ENCODE measurements around the gene RIN1. TPM values are rescaled to one million over a fixed set of nuclear protein-coding genes. Genes with fewer than 3 reads are reported as not detected.

RIN1 gene
- polyA plus RNA-seq, 1 of the 3 experiments (the other 2 are of a cell fraction): 16.9 TPM

DNA sequence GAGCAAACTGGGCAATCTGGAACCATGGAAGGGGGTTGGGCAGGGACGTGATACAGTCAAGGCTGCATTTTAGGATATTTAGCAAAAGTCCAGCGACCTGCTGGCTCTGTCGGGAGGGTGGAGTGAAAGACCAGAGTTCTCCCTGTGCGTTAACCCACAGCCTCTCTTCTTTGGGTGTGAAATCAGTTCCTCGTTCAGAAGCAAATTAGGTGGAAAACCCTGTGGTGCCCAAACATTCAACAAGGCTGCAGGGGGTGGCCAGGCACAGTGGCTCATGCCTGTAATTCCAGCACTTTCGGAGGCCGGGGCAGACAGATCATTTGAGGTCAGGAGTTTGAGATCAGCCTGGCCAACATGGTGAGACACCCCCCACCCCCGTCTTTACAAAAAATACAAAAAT lies 38.6 kb downstream of the RIN1 start:
- Histone ChIP-seq H3K27ac (ENCODE audit: low read depth in 2 of 2, low read length in 1 of 2) (no peak overlapping the region), H3K9me2 (no peaks in the 10 kb centered on the region), H2AFZ (ENCODE audit: low read depth) (no peak overlapping the region), H3K27me3 (ENCODE audit: insufficient read depth) (no peaks in the 10 kb centered on the region), H3K4me2 (no peak overlapping the region), H3K9ac (no peak overlapping the region), H3K4me3 (ENCODE audit: low read depth in 2 of 2, low read length in 1 of 2) (no peak overlapping the region), H3F3A (replicated peaks; ENCODE audit: insufficient read depth) (no peaks in the 10 kb centered on the region), H4K20me1 (ENCODE audit: insufficient read depth) (no peaks in the 10 kb centered on the region), H3K4me1 (ENCODE audit: control insufficient read depth in 1 of 2, insufficient read depth in 2 of 2, low read depth in 1 of 2, low read length in 1 of 2) (peaks cover 0 to 4% of the 10 kb centered on the region in 2 experiments; a peak in 1 of 4 replicates), H3K9me3 (no peaks in the 10 kb centered on the region), H3K36me3 (replicated peaks in 1 of 2; ENCODE audit: control insufficient read depth in 1 of 2, insufficient read depth in 2 of 2, low read length in 1 of 2) (no peaks in the 10 kb centered on the region), H3K79me2 (ENCODE audit: insufficient read depth) (no peaks in the 10 kb centered on the region)
- POLR2A ChIA-PET: no interaction called here
- CTCF ChIA-PET: interaction anchor here (0.9 to 7.8 kb wide), 6 partner anchors 10 to 66 kb away, joined by 3 to 84 read pairs (median 4); partner anchors contain the start of gene RIN1
- TF ChIP-seq SIN3A (IDR thresholded peaks at IDR 0.05; ENCODE audit: borderline replicate concordance, low read depth, low read length) (no peak), MEF2A (IDR thresholded peaks at IDR 0.05; ENCODE audit: borderline replicate concordance, low read depth) (no peak), MAX (IDR thresholded peaks at IDR 0.05; ENCODE audit: low read depth) (no peak), IRF3 (IDR thresholded peaks at IDR 0.05; ENCODE audit: low read depth, low read length) (no peak), FOXJ3 (CRISPR knock-in tag; IDR thresholded peaks at IDR 0.05) (no peak), YY1 (IDR thresholded peaks at IDR 0.05; ENCODE audit: low read depth) (no peak), POLR2AphosphoS5 (IDR thresholded peaks at IDR 0.05; ENCODE audit: low read depth, low read length) (no peak), RCOR1 (IDR thresholded peaks at IDR 0.05; ENCODE audit: low read length) (no peak), SMC3 (IDR thresholded peaks at IDR 0.05; ENCODE audit: low read depth, low read length) (no peak), GATA2 (CRISPR knock-in tag; IDR thresholded peaks at IDR 0.05) (no peak), MXI1 (IDR thresholded peaks at IDR 0.05; ENCODE audit: low read depth, low read length) (no peak), TAF1 (IDR thresholded peaks at IDR 0.05; ENCODE audit: borderline replicate concordance, low read depth, low read length) (no peak), JUND (IDR thresholded peaks at IDR 0.05) (no peak), RAD21 (IDR thresholded peaks at IDR 0.05; ENCODE audit: low read length) (no peak), CHD2 (IDR thresholded peaks at IDR 0.05; ENCODE audit: low read length, partially characterized antibody) (no peak), GABPA (IDR thresholded peaks at IDR 0.05; ENCODE audit: low read depth) (no peak)
- TF ChIP-seq, protein P1, sequence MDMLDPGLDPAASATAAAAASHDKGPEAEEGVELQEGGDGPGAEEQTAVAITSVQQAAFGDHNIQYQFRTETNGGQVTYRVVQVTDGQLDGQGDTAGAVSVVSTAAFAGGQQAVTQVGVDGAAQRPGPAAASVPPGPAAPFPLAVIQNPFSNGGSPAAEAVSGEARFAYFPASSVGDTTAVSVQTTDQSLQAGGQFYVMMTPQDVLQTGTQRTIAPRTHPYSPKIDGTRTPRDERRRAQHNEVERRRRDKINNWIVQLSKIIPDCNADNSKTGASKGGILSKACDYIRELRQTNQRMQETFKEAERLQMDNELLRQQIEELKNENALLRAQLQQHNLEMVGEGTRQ (IDR thresholded peaks at IDR 0.05; ENCODE audit: borderline replicate concordance, low read depth, low read length): no peak
- TF ChIP-seq, protein P2, sequence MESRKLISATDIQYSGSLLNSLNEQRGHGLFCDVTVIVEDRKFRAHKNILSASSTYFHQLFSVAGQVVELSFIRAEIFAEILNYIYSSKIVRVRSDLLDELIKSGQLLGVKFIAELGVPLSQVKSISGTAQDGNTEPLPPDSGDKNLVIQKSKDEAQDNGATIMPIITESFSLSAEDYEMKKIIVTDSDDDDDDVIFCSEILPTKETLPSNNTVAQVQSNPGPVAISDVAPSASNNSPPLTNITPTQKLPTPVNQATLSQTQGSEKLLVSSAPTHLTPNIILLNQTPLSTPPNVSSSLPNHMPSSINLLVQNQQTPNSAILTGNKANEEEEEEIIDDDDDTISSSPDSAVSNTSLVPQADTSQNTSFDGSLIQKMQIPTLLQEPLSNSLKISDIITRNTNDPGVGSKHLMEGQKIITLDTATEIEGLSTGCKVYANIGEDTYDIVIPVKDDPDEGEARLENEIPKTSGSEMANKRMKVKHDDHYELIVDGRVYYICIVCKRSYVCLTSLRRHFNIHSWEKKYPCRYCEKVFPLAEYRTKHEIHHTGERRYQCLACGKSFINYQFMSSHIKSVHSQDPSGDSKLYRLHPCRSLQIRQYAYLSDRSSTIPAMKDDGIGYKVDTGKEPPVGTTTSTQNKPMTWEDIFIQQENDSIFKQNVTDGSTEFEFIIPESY (IDR thresholded peaks at IDR 0.05; ENCODE audit: borderline replicate concordance, low read depth): no peak
- 75% methylated on average over 8 of the region's 8 CpGs for WGBS (ENCODE audit: low lambda C conversion rate)
- no peak for DNase-seq

Measured in SK-N-SH (cell line).